ENCODE measurements around the gene C12orf60.

DNA sequence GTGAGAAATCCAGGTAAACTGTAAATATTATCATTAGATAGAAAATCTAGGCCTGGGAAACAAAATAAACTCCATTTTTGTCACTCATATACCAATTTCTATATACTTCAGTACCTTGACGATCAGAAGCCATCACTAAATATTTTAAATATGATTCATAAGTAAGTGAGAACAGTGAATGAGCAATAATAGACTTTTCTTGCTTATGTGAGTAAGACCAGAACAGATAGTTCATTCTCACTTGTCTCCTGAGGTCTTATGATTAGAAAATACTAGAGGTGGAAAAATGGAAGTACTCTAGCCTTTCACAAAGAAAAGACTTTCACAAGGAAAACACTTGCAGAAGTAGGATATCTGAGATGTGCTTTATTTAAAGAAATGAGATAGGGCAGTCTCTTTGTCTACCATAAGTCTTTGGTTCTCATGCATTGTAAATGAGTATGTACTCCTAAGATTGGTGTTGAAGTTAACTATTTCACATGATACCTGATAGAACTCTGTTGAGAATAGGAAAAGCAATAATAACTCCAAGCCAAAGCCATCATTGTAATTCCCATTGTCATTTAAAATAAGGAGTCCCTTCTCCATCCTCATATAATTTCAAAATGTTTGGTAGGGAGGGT lies 20.7 kb downstream of the C12orf60 start:
- TF ChIP-seq POLR2AphosphoS5 (IDR thresholded peaks at IDR 0.05; ENCODE audit: low read depth, low read length), result no peak
- TF ChIP-seq TAF1 (IDR thresholded peaks at IDR 0.05; ENCODE audit: borderline replicate concordance, insufficient read depth, low read length), result no peak
- no peak for TF ChIP-seq SIN3A (IDR thresholded peaks at IDR 0.05; ENCODE audit: borderline replicate concordance, insufficient read depth, low read length)
- TF ChIP-seq, protein P1, sequence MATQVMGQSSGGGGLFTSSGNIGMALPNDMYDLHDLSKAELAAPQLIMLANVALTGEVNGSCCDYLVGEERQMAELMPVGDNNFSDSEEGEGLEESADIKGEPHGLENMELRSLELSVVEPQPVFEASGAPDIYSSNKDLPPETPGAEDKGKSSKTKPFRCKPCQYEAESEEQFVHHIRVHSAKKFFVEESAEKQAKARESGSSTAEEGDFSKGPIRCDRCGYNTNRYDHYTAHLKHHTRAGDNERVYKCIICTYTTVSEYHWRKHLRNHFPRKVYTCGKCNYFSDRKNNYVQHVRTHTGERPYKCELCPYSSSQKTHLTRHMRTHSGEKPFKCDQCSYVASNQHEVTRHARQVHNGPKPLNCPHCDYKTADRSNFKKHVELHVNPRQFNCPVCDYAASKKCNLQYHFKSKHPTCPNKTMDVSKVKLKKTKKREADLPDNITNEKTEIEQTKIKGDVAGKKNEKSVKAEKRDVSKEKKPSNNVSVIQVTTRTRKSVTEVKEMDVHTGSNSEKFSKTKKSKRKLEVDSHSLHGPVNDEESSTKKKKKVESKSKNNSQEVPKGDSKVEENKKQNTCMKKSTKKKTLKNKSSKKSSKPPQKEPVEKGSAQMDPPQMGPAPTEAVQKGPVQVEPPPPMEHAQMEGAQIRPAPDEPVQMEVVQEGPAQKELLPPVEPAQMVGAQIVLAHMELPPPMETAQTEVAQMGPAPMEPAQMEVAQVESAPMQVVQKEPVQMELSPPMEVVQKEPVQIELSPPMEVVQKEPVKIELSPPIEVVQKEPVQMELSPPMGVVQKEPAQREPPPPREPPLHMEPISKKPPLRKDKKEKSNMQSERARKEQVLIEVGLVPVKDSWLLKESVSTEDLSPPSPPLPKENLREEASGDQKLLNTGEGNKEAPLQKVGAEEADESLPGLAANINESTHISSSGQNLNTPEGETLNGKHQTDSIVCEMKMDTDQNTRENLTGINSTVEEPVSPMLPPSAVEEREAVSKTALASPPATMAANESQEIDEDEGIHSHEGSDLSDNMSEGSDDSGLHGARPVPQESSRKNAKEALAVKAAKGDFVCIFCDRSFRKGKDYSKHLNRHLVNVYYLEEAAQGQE (IDR thresholded peaks at IDR 0.05; ENCODE audit: insufficient read depth in 1 of 2, low read depth in 2 of 2, low read length in 2 of 2), result no peak

Measured in PFSK-1 (cell line).